HEK293 (cell line): Measurements from ENCODE around the gene WDFY2.

ENCODE experiments used
- CTCF ChIA-PET: fragments of 350-600 bp; formaldehyde crosslinking; extraction: SDS; loops from one replicate; lab custom pipeline; 2021; ENCODE audit warnings: antibody characterized with exemption; lab: Yijun Ruan, JAX
- POLR2A ChIA-PET: fragments of 300-600 bp; formaldehyde crosslinking; extraction: SDS; loops from one replicate; lab custom pipeline; 2020; ENCODE audit warnings: antibody characterized with exemption, inconsistent platforms; lab: Yijun Ruan, JAX
- H3K27ac ChIP-seq: fragments of 200-500 bp; sonication (Bioruptor generic); 2 replicates; pipeline ENCODE4 v1.5.1; 2014; ENCODE audit warnings: low read depth, low read length, control low read depth, inconsistent platforms; ENCODE audit errors: extremely low read depth
- H3K36me3 ChIP-seq, 2 experiments: fragments of 200-500 bp in 1 of 2; sonication (Bioruptor generic) in 1 of 2; 1 replicate in 1 of 2; 2 replicates in 1 of 2; pipeline ENCODE4 v1.5.1; 2014 to 2017; ENCODE audit warnings: inconsistent platforms in 2 of 2, low read length in 2 of 2; ENCODE audit not compliant: control insufficient read depth in 2 of 2, insufficient read depth in 1 of 2
- H3K4me1 ChIP-seq: fragments of 200-500 bp; sonication (Bioruptor generic); 2 replicates; pipeline ENCODE4 v1.5.1; 2014; ENCODE audit warnings: mild to moderate bottlenecking, low read length, inconsistent platforms; ENCODE audit not compliant: control insufficient read depth, insufficient read depth
- H3K4me3 ChIP-seq: 2 replicates; pipeline ENCODE4 v1.5.1; 2011; ENCODE audit warnings: low read depth, mild to moderate bottlenecking, control low read depth, low read length, moderate library complexity
- H3K9me3 ChIP-seq: fragments of 200-500 bp; sonication (Bioruptor generic); 2 replicates; pipeline ENCODE4 v1.5.1; 2014; ENCODE audit warnings: low read depth, low read length, inconsistent platforms; ENCODE audit not compliant: control insufficient read depth, insufficient read depth
- ELK4 ChIP-seq: IDR thresholded peaks from 2 replicates; pipeline ENCODE4 v1.6.1; 2011; ENCODE audit warnings: mild to moderate bottlenecking, low read depth, low read length, borderline replicate concordance
- GLI4 ChIP-seq: fragments of 450-650 bp; formaldehyde crosslinking; IDR thresholded peaks from 2 replicates; pipeline ENCODE4 v1.5.1; 2016; ENCODE audit warnings: missing biosample characterization, missing genetic modification characterization
- KLF7 ChIP-seq: fragments of 450-650 bp; formaldehyde crosslinking; IDR thresholded peaks from 2 replicates; pipeline ENCODE4 v1.5.1; 2016; ENCODE audit warnings: missing biosample characterization, missing genetic modification characterization, borderline replicate concordance
- MZF1 ChIP-seq: fragments of 450-650 bp; formaldehyde crosslinking; IDR thresholded peaks from 2 replicates; pipeline ENCODE4 v1.5.1; 2017; ENCODE audit warnings: missing biosample characterization, missing genetic modification characterization, borderline replicate concordance
- OVOL3 ChIP-seq: fragments of 450-650 bp; formaldehyde crosslinking; IDR thresholded peaks from 2 replicates; pipeline ENCODE4 v1.5.1; 2016; ENCODE audit warnings: missing biosample characterization, missing genetic modification characterization
- PRDM1 ChIP-seq: fragments of 450-650 bp; formaldehyde crosslinking; IDR thresholded peaks from 2 replicates; pipeline ENCODE4; 2016; ENCODE audit warnings: missing biosample characterization, missing genetic modification characterization
- SETDB1 ChIP-seq: IDR thresholded peaks from one replicate; pipeline ENCODE4 v1.6.1; 2017; ENCODE audit warnings: mild to moderate bottlenecking, low read length, moderate library complexity, mixed read lengths; ENCODE audit not compliant: insufficient read length
- TCF7L2 ChIP-seq: IDR thresholded peaks from 2 replicates; pipeline ENCODE4 v1.6.1; 2011; ENCODE audit warnings: low read depth, mild to moderate bottlenecking, inconsistent platforms, low read length, moderate library complexity, borderline replicate concordance
- ZBTB1 ChIP-seq: fragments of 450-650 bp; formaldehyde crosslinking; IDR thresholded peaks from 2 replicates; pipeline ENCODE4 v1.5.1; 2016; ENCODE audit warnings: missing biosample characterization, missing genetic modification characterization
- ZBTB21 ChIP-seq: fragments of 450-650 bp; formaldehyde crosslinking; IDR thresholded peaks from 2 replicates; pipeline ENCODE4 v1.5.1; 2017; ENCODE audit warnings: missing biosample characterization, missing genetic modification characterization
- ZBTB44 ChIP-seq: fragments of 450-650 bp; IDR thresholded peaks from 2 replicates; pipeline ENCODE4 v1.5.1; 2018; ENCODE audit warnings: missing biosample characterization, mild to moderate bottlenecking, missing genetic modification characterization
- ZBTB48 ChIP-seq: fragments of 450-650 bp; formaldehyde crosslinking; IDR thresholded peaks from 2 replicates; pipeline ENCODE4 v1.5.1; 2016; ENCODE audit warnings: missing biosample characterization, missing genetic modification characterization
- ZFP3 ChIP-seq: fragments of 450-650 bp; formaldehyde crosslinking; IDR thresholded peaks from 2 replicates; pipeline ENCODE4 v1.5.1; 2016; ENCODE audit warnings: low read depth, missing biosample characterization, missing genetic modification characterization
- ZNF10 ChIP-seq: fragments of 450-650 bp; formaldehyde crosslinking; IDR thresholded peaks from 2 replicates; pipeline ENCODE4 v1.5.1; 2017; ENCODE audit warnings: missing biosample characterization, missing genetic modification characterization
- ZNF140 ChIP-seq: fragments of 450-650 bp; formaldehyde crosslinking; IDR thresholded peaks from 2 replicates; pipeline ENCODE4 v1.5.1; 2016; ENCODE audit warnings: missing biosample characterization, missing genetic modification characterization
- ZNF155 ChIP-seq: fragments of 450-650 bp; formaldehyde crosslinking; IDR thresholded peaks from 2 replicates; pipeline ENCODE4 v1.5.1; 2016; ENCODE audit warnings: missing biosample characterization, missing genetic modification characterization
- ZNF280C ChIP-seq: fragments of 450-650 bp; formaldehyde crosslinking; IDR thresholded peaks from 2 replicates; pipeline ENCODE4 v1.5.1; 2016; ENCODE audit warnings: missing biosample characterization, missing genetic modification characterization
- ZNF311 ChIP-seq: fragments of 450-650 bp; formaldehyde crosslinking; IDR thresholded peaks from 2 replicates; pipeline ENCODE4 v1.5.1; 2017; ENCODE audit warnings: missing biosample characterization, missing genetic modification characterization, borderline replicate concordance
- ZNF433 ChIP-seq: fragments of 450-650 bp; formaldehyde crosslinking; IDR thresholded peaks from 2 replicates; pipeline ENCODE4 v1.5.1; 2016; ENCODE audit warnings: missing biosample characterization, missing genetic modification characterization, low read depth
- ZNF449 ChIP-seq: fragments of 450-650 bp; formaldehyde crosslinking; IDR thresholded peaks from 2 replicates; pipeline ENCODE4 v1.5.1; 2017; ENCODE audit warnings: missing biosample characterization, mild to moderate bottlenecking, missing genetic modification characterization, moderate library complexity
- ZNF561 ChIP-seq: fragments of 450-650 bp; IDR thresholded peaks from 2 replicates; pipeline ENCODE4 v1.5.1; 2018; ENCODE audit warnings: missing biosample characterization, missing genetic modification characterization, borderline replicate concordance
- ZNF610 ChIP-seq: fragments of 450-650 bp; formaldehyde crosslinking; IDR thresholded peaks from 2 replicates; pipeline ENCODE4 v1.5.1; 2016; ENCODE audit warnings: missing biosample characterization, missing genetic modification characterization, borderline replicate concordance
- ZNF747 ChIP-seq: fragments of 450-650 bp; formaldehyde crosslinking; IDR thresholded peaks from 2 replicates; pipeline ENCODE4 v1.5.1; 2016; ENCODE audit warnings: missing biosample characterization, missing genetic modification characterization

The WDFY2 gene

GRCh38 chr13:51682686-51683085 is 98.4 kb downstream of the WDFY2 start (continued):
- TF ChIP-seq SETDB1 (no peak), ZBTB48 (no peak), ZBTB44 (tag by site-specific recombination) (no peak), ZNF449 (tag by site-specific recombination) (no peak), PRDM1 (tag by site-specific recombination) (no peak), ELK4 (no peak)

- Histone ChIP-seq H3K36me3 (no peaks in the 10 kb centered on the region), H3K27ac (no peak overlapping the region), H3K4me3 (no peak overlapping the region), H3K4me1 (0 out of 2 replicates have a peak, but pooled peaks cover 2% of the 10 kb centered on the region), H3K9me3 (no peaks in the 10 kb centered on the region)
- POLR2A ChIA-PET = no interaction called here
- CTCF ChIA-PET = no interaction called here
- TF ChIP-seq SETDB1 = no peak
- no peak for TF ChIP-seq ZNF140 (tag by site-specific recombination)
- TF ChIP-seq KLF7 (tag by site-specific recombination) = no peak
- no peak for TF ChIP-seq ZBTB21 (tag by site-specific recombination)
- TF ChIP-seq OVOL3 = no peak
- no peak for TF ChIP-seq ZNF561 (tag by site-specific recombination)
- TF ChIP-seq MZF1 (tag by site-specific recombination) = no peak
- TF ChIP-seq ZNF433 (tag by site-specific recombination) = no peak
- TF ChIP-seq ZNF280C (tag by site-specific recombination) = no peak
- TF ChIP-seq ZNF155 (tag by site-specific recombination) = no peak
- no peak for TF ChIP-seq ZNF747 (tag by site-specific recombination)
- TF ChIP-seq ZNF610 (tag by site-specific recombination) = no peak
Observed at GRCh38 chr13:51683597-51683996, 99.3 kb downstream of the WDFY2 start.

- Histone ChIP-seq H3K4me3 (no peak overlapping the region), H3K36me3 (no peaks in the 10 kb centered on the region), H3K9me3 (no peaks in the 10 kb centered on the region), H3K27ac (no peak overlapping the region), H3K4me1 (0 out of 2 replicates have a peak, but pooled peaks cover 2% of the 10 kb centered on the region)
- TF ChIP-seq ZNF311 (tag by site-specific recombination) (no peak), ZNF10 (tag by site-specific recombination) (no peak), ZFP3 (tag by site-specific recombination) (no peak), GLI4 (tag by site-specific recombination) (no peak), ZBTB1 (tag by site-specific recombination) (no peak), TCF7L2 (no peak)
- ChIA-PET POLR2A (no interaction called here), CTCF (interaction anchor here (0.6 kb wide), 1 partner anchor 276 kb away, joined by 4 read pairs; no protein-coding TSS in a partner anchor)
Observed at GRCh38 chr13:51684076-51684475, 99.8 kb downstream of the WDFY2 start.
